Liver (tissue), 9 donors: Measurements from ENCODE around the gene TAS2R31. TPM values are rescaled to one million over a fixed set of nuclear protein-coding genes. Genes with fewer than 3 reads are reported as not detected.
"Not testable (repeated sequence)": the region's sequence is repeated elsewhere in the genome, so short reads cannot be mapped to it uniquely, and the experiment has no call there.

Experiments used
- DNase-seq: peaks from one replicate; pipeline ENCODE4 v3.0.0-alpha.2; 2017; ENCODE audit warnings: low spot score
- H3K27ac ChIP-seq, 2 donors: one replicate each; pipeline ENCODE4 v1.7.0; 2013; ENCODE audit warnings: inconsistent platforms in 2 of 2, low read length in 2 of 2, control low read depth in 1 of 2, low read depth in 1 of 2, mild to moderate bottlenecking in 1 of 2
- H3K27me3 ChIP-seq, 4 donors: one replicate each; pipeline versions ENCODE4 v1.6.1 to v1.7.0; 2013; ENCODE audit warnings: low read length in 3 of 4, inconsistent platforms in 1 of 4, mild to moderate bottlenecking in 1 of 4, moderate library complexity in 1 of 4; ENCODE audit not compliant: control insufficient read depth in 4 of 4, insufficient read depth in 4 of 4
- H3K36me3 ChIP-seq, 4 donors: one replicate each; pipeline versions ENCODE4 v1.6.1 to v1.7.0; 2013; ENCODE audit warnings: low read length in 3 of 4, mild to moderate bottlenecking in 3 of 4, low read depth in 1 of 4, moderate library complexity in 1 of 4; ENCODE audit not compliant: control insufficient read depth in 4 of 4, insufficient read depth in 3 of 4
- H3K4me1 ChIP-seq, 4 donors: one replicate each; pipeline versions ENCODE4 v1.6.1 to v1.7.0; 2013; ENCODE audit warnings: low read length in 3 of 4, mild to moderate bottlenecking in 3 of 4, moderate library complexity in 1 of 4; ENCODE audit not compliant: control insufficient read depth in 4 of 4, insufficient read depth in 4 of 4
- H3K4me3 ChIP-seq, 3 donors: one replicate each; pipeline versions ENCODE4 v1.6.1 to v1.7.0; 2013; ENCODE audit warnings: low read length in 3 of 3, control low read depth in 1 of 3, low read depth in 1 of 3, mild to moderate bottlenecking in 1 of 3
- H3K9ac ChIP-seq, 2 donors: one replicate each; pipeline ENCODE4 v1.7.0; 2013; ENCODE audit warnings: low read length in 2 of 2, mild to moderate bottlenecking in 2 of 2, moderate library complexity in 2 of 2, control low read depth in 1 of 2, low read depth in 1 of 2
- H3K9me3 ChIP-seq, 4 donors: one replicate each; pipeline versions ENCODE4 v1.6.1 to v1.7.0; 2013; ENCODE audit warnings: low read length in 3 of 4; ENCODE audit not compliant: control insufficient read depth in 4 of 4
- CTCF ChIP-seq: fragments of 150-350 bp; IDR thresholded peaks from 2 replicates; pipeline ENCODE4 v1.5.1; 2017; ENCODE audit warnings: improper control_type of control experiment, low read depth, low read length; ENCODE audit not compliant: missing input control
- FOXA1 ChIP-seq: IDR thresholded peaks from 2 replicates; pipeline ENCODE4 v1.6.1; 2016; ENCODE audit warnings: antibody characterized with exemption
- FOXA2 ChIP-seq: IDR thresholded peaks from 2 replicates; pipeline ENCODE4 v1.6.1; 2016; ENCODE audit warnings: antibody characterized with exemption
- GABPA ChIP-seq, 2 donors: IDR thresholded peaks in 1 of 2; conservative IDR thresholded peaks in 1 of 2; 2 replicates each; pipeline ENCODE4 v1.6.1; 2016; ENCODE audit warnings: antibody characterized with exemption in 2 of 2, mild to moderate bottlenecking in 1 of 2, moderate library complexity in 1 of 2
- HNF4G ChIP-seq: IDR thresholded peaks from 2 replicates; pipeline ENCODE4 v1.6.1; 2016; ENCODE audit warnings: antibody characterized with exemption
- JUND ChIP-seq, 2 donors: IDR thresholded peaks; 2 replicates each; pipeline ENCODE4 v1.6.1; 2016; ENCODE audit warnings: antibody characterized with exemption in 2 of 2
- NR2F2 ChIP-seq: IDR thresholded peaks from 2 replicates; pipeline ENCODE4 v1.6.1; 2016; ENCODE audit warnings: antibody characterized with exemption
- RAD21 ChIP-seq, 2 donors: IDR thresholded peaks; 2 replicates each; pipeline ENCODE4 v1.6.1; 2016; ENCODE audit warnings: antibody characterized with exemption in 2 of 2, mild to moderate bottlenecking in 2 of 2
- REST ChIP-seq: IDR thresholded peaks from 2 replicates; pipeline ENCODE4 v1.6.1; 2016; ENCODE audit warnings: antibody characterized with exemption, mild to moderate bottlenecking
- RXRA ChIP-seq, 2 donors: IDR thresholded peaks; 2 replicates each; pipeline ENCODE4 v1.6.1; 2017 to 2018; ENCODE audit warnings: antibody characterized with exemption in 2 of 2, mild to moderate bottlenecking in 1 of 2
- TAF1 ChIP-seq: conservative IDR thresholded peaks from 2 replicates; pipeline ENCODE4 v1.6.1; 2016; ENCODE audit warnings: antibody characterized with exemption, mild to moderate bottlenecking
- YY1 ChIP-seq: IDR thresholded peaks from 2 replicates; pipeline ENCODE4 v1.6.1; 2016; ENCODE audit warnings: antibody characterized with exemption, mild to moderate bottlenecking
- WGBS: extraction: QIAGEN DNeasy Blood & Tissue Kit; methylation state at CpG from one replicate; pipeline ENCODE4 v1.1.7; 2013; 5-methylcytosine and 5-hydroxymethylcytosine counted together
- polyA plus RNA-seq, 2 donors: library from polyadenylated mRNA; stranded (reverse) in 1 of 2; unstranded in 1 of 2; fragments of 200-250 nt in 1 of 2; fragments of >200 nt in 1 of 2; fragmentation: Nextera tagmentation in 1 of 2; extraction: Ambion mirVana in 1 of 2; gene quantifications; one replicate each; pipeline versions ENCODE4 v1.2.1 to v1.2.3, GENCODE V29; 2013 to 2015
- total RNA-seq, 2 donors: library from RNA; depleted of rRNA; stranded (reverse); fragments of >200 nt; gene quantifications; one replicate each; pipeline ENCODE4 v1.2.3, GENCODE V29; 2014
- donor health status: healthy.
- donor health status: healthy.
- donor health status: healthy.
- donor health status: healthy.
- donor health status: healthy.

The TAS2R31 gene
- total and polyA plus RNA-seq, 4 donors, result 0.99 to 7.4 (median 1.3) TPM; not detected in 1

- no peak for TF ChIP-seq TAF1
- no peak for TF ChIP-seq GABPA (IDR thresholded peaks at IDR 0.05 in 1 of 2, conservative IDR thresholded peaks at IDR 0.05 in 1 of 2)
- no peak for TF ChIP-seq JUND (IDR thresholded peaks at IDR 0.05)
- TF ChIP-seq FOXA1, result no peak
- no peak for TF ChIP-seq FOXA2
- no peak for TF ChIP-seq RAD21 (IDR thresholded peaks at IDR 0.05)
- TF ChIP-seq CTCF, result no peak
- 95% methylated on average over 3 of the region's 3 CpGs for WGBS
- H3K4me1 ChIP-seq, result no peaks in the 10 kb centered on the region
- no peak overlapping the region for H3K27ac ChIP-seq
- H3K9me3 ChIP-seq, result no peaks in the 10 kb centered on the region
- no peak for DNase-seq
- H3K27me3 ChIP-seq, result no peaks in the 10 kb centered on the region
- H3K36me3 ChIP-seq, result no peaks in the 10 kb centered on the region
- no peak overlapping the region for H3K4me3 ChIP-seq
- no peak overlapping the region for H3K9ac ChIP-seq
These were observed 27.8 kb upstream of the TAS2R31 start for GRCh38 chr12:11059041-11059440.

GRCh38 chr12:11055306-11055705 lies 24.1 kb upstream of the TAS2R31 start:
- no peak for TF ChIP-seq YY1
- no peak for TF ChIP-seq FOXA2
- no peak for TF ChIP-seq TAF1
- TF ChIP-seq GABPA (IDR thresholded peaks at IDR 0.05 in 1 of 2, conservative IDR thresholded peaks at IDR 0.05 in 1 of 2), result no peak
- TF ChIP-seq REST, result no peak
- no peak for TF ChIP-seq RXRA (IDR thresholded peaks at IDR 0.05)
- TF ChIP-seq CTCF, result no peak
- TF ChIP-seq FOXA1, result no peak
- TF ChIP-seq NR2F2, result no peak
- TF ChIP-seq HNF4G, result no peak
- no peak for TF ChIP-seq RAD21 (IDR thresholded peaks at IDR 0.05)
- no peak overlapping the region for H3K4me3 ChIP-seq
- no peaks in the 10 kb centered on the region for H3K4me1 ChIP-seq
- H3K27ac ChIP-seq, result no peak overlapping the region
- no peaks in the 10 kb centered on the region for H3K27me3 ChIP-seq
- DNase-seq, result no peak
- no peaks in the 10 kb centered on the region for H3K9me3 ChIP-seq
- 80% methylated on average over 2 of the region's 2 CpGs for WGBS
- no peak overlapping the region for H3K9ac ChIP-seq
- no peaks in the 10 kb centered on the region for H3K36me3 ChIP-seq

GRCh38 chr12:11049806-11050531 lies 18.8 kb upstream of the TAS2R31 start:
- H3K27ac ChIP-seq, H3K9ac ChIP-seq, H3K9me3 ChIP-seq, DNase-seq, H3K27me3 ChIP-seq, H3K4me1 ChIP-seq, H3K36me3 ChIP-seq, H3K4me3 ChIP-seq: not testable (repeated sequence)
- 98% methylated on average over 7 of the region's 7 CpGs for WGBS
